HFFc6 (cell line): ENCODE measurements around the gene PRDM16. TPM values are rescaled to one million over a fixed set of nuclear protein-coding genes. Genes with fewer than 3 reads are reported as not detected.

ENCODE experiments used
- DNase-seq: peaks from one replicate; pipeline ENCODE4 v3.0.0-alpha.2; 2018
- H3K27ac Mint-ChIP-seq: 2 replicates; pipeline ENCODE4 v1.8.0; 2020; ENCODE audit warnings: mild to moderate bottlenecking, mixed read lengths
- H3K27me3 Mint-ChIP-seq: 2 replicates; pipeline ENCODE4 v1.8.0; 2021; ENCODE audit warnings: mild to moderate bottlenecking, moderate library complexity, mixed read lengths; ENCODE audit not compliant: insufficient read depth
- H3K36me3 Mint-ChIP-seq: 2 replicates; pipeline ENCODE4 v1.8.0; 2021; ENCODE audit warnings: low read depth, mixed read lengths
- H3K4me1 Mint-ChIP-seq: 2 replicates; pipeline ENCODE4 v1.8.0; 2020; ENCODE audit warnings: low read depth, mixed read lengths
- H3K4me3 Mint-ChIP-seq: 2 replicates; pipeline ENCODE4 v1.8.0; 2020; ENCODE audit warnings: mild to moderate bottlenecking, moderate library complexity, mixed read lengths
- H3K9me3 Mint-ChIP-seq: 2 replicates; pipeline ENCODE4 v1.8.0; 2020; ENCODE audit warnings: mild to moderate bottlenecking, mixed read lengths
- total RNA-seq, 6 experiments: library from RNA; stranded (reverse); fragmentation: NEBNext Ultra II Directional; extraction: Animal tissue kit (Norgen Biotek cat#: 25700); gene quantifications; 2 replicates in 1 of 6; 3 replicates in 5 of 6; pipeline ENCODE4 v1.2.3, GENCODE V29; 2021
- TF ChIP-seq, protein P1 (sequence below): fragments of 200-600 bp; sonication (generic); IDR thresholded peaks from 2 replicates; pipeline ENCODE4 v1.5.0; 2021; ENCODE audit warnings: antibody characterized with exemption, mild to moderate bottlenecking

PRDM16 gene
- total RNA-seq, 6 experiments from 2014 or later = not detected

DNA sequence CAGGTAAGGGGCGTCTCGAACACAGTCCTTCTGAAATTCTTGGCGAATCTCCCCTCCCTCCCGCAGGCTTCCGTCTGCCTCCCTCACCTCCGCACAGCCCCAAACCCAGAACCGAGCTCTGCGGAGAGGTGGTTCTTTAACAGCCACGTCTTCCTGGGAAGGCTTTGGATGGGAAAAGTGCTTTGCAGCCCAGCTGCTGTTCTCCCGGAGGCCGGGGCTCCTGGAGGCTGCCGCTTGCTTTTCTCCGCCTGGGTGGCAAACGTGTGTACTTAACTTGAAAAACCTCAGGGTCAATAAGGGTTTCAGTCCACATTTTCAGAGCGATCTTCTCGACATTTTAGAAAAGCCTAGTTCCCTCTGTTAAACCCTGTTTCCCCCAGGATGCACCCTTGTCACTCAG lies 109.3 kb downstream of the PRDM16 start:
- H3K9me3 Mint-ChIP-seq = peaks cover 7% of the 10 kb centered on the region
- H3K4me1 Mint-ChIP-seq = no peaks in the 10 kb centered on the region
- H3K27ac Mint-ChIP-seq = no peak overlapping the region
- no peaks in the 10 kb centered on the region; the same call in none of the 2 replicates for H3K36me3 Mint-ChIP-seq
- TF ChIP-seq, protein P1, sequence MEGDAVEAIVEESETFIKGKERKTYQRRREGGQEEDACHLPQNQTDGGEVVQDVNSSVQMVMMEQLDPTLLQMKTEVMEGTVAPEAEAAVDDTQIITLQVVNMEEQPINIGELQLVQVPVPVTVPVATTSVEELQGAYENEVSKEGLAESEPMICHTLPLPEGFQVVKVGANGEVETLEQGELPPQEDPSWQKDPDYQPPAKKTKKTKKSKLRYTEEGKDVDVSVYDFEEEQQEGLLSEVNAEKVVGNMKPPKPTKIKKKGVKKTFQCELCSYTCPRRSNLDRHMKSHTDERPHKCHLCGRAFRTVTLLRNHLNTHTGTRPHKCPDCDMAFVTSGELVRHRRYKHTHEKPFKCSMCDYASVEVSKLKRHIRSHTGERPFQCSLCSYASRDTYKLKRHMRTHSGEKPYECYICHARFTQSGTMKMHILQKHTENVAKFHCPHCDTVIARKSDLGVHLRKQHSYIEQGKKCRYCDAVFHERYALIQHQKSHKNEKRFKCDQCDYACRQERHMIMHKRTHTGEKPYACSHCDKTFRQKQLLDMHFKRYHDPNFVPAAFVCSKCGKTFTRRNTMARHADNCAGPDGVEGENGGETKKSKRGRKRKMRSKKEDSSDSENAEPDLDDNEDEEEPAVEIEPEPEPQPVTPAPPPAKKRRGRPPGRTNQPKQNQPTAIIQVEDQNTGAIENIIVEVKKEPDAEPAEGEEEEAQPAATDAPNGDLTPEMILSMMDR = no peak
- H3K4me3 Mint-ChIP-seq = no peak overlapping the region
- H3K27me3 Mint-ChIP-seq = no peaks in the 10 kb centered on the region
- no peak for DNase-seq

DNA sequence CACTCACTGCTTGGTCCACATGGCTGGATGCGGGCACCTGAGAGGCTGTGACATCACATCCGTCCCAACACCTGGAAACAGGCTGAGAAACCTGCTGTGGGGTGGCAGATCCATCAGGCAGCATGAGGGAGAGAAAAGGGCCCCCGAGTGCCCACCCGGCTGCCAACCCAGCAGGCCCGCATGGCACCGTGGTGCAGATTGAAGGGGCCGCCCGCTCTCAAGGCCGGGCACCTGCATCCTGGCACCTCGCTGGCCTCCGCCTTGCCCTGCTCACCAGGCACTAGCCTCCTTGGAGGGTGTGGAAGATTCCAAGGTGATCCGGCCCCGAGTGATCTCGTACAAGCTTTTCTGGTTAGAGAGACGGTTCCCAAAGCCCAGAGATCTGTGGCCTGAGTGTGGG lies 110.5 kb downstream of the PRDM16 start:
- Mint-ChIP-seq H3K36me3 (no peaks in the 10 kb centered on the region; the same call in 1 of the 2 replicates), H3K4me1 (no peaks in the 10 kb centered on the region), H3K9me3 (peaks cover 15% of the 10 kb centered on the region), H3K27me3 (no peaks in the 10 kb centered on the region), H3K27ac (no peak overlapping the region), H3K4me3 (no peak overlapping the region)
- TF ChIP-seq, protein P1 = no peak
- DNase-seq = no peak

GRCh38 chr1:3180915-3181314 lies 111.9 kb downstream of the PRDM16 start:
- TF ChIP-seq, protein P1 = no peak
- Mint-ChIP-seq H3K27me3 (no peaks in the 10 kb centered on the region), H3K27ac (no peak overlapping the region), H3K36me3 (no peaks in the 10 kb centered on the region; the same call in 1 of the 2 replicates), H3K4me1 (no peaks in the 10 kb centered on the region), H3K9me3 (peaks cover 23% of the 10 kb centered on the region), H3K4me3 (no peak overlapping the region)
- no peak for DNase-seq

DNA sequence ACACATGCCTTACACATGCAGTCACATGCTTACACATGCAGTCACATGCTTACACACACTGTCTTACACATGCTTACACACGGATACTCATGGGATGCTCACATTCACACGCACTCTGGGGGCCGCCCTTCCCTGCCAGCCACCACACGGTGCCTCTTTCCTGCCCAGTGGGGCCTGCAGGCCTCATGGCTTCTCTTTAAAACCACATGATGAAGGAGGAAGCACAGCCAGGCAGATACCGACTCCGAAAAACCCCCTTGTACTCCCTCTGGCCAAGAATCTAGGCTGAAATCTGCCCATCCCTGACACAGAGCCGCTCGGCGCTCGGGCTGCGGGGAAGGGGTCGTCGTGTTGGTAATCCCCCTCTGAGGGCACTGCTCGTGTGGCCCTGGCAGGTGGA lies 113.0 kb downstream of the PRDM16 start:
- Mint-ChIP-seq H3K27me3 (no peaks in the 10 kb centered on the region), H3K27ac (no peak overlapping the region), H3K36me3 (no peaks in the 10 kb centered on the region; the same call in 1 of the 2 replicates), H3K9me3 (peaks cover 32% of the 10 kb centered on the region), H3K4me3 (no peak overlapping the region), H3K4me1 (no peaks in the 10 kb centered on the region)
- DNase-seq = no peak
- TF ChIP-seq, protein P1 = no peak

- Mint-ChIP-seq H3K9me3 (peaks cover 41% of the 10 kb centered on the region), H3K36me3 (no peaks in the 10 kb centered on the region; the same call in 1 of the 2 replicates), H3K27me3 (no peaks in the 10 kb centered on the region), H3K27ac (no peak overlapping the region), H3K4me3 (no peak overlapping the region), H3K4me1 (no peaks in the 10 kb centered on the region)
- no peak for DNase-seq
- TF ChIP-seq, protein P1 = no peak
Observed at GRCh38 chr1:3183411-3183810, 114.4 kb downstream of the PRDM16 start.

DNA sequence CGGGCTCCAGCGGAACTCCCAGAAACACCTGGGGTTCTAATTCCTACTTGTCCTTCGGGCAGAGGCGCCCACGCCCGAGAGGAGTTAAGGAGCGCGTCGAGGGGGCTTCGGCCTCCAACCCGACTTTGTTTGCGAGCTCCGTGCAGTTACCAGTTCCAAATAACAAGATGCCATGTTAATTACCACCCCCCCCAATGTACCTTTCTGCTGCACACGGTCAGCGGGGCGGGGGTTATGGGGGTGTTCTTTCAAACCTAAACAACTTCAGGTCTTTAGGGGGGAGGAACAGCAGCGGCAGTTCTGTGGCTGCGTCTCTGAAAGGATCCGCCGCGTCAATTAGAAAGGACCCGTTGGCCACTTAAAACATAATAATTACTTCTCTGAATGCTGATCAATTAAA lies 114.8 kb downstream of the PRDM16 start:
- H3K4me3 Mint-ChIP-seq = no peak overlapping the region
- H3K27ac Mint-ChIP-seq = no peak overlapping the region
- no peak for DNase-seq
- peaks cover 44% of the 10 kb centered on the region for H3K9me3 Mint-ChIP-seq
- no peaks in the 10 kb centered on the region for H3K4me1 Mint-ChIP-seq
- TF ChIP-seq, protein P1 = no peak
- H3K36me3 Mint-ChIP-seq = no peaks in the 10 kb centered on the region; the same call in 1 of the 2 replicates
- no peaks in the 10 kb centered on the region for H3K27me3 Mint-ChIP-seq
